A549 (cell line): ENCODE results near the gene NXT2. TPM values are rescaled to one million over a fixed set of nuclear protein-coding genes. Genes with fewer than 3 reads are reported as not detected.
A peak's percentile ranks its signal among the peaks of the same experiment; 100 is the strongest.

Source experiments
- ATAC-seq, 2 experiments: fragments of 200-7000 bp in 1 of 2; fragments of >200 bp in 1 of 2; cut with Nextera tagmentation in 1 of 2; cut with Tn5 transposase in 1 of 2; 3 replicates each; pipeline versions ENCODE4 v1.8.0 to v1.9.1; 2018 to 2020; ENCODE audit warnings: mild to moderate bottlenecking in 1 of 2, moderate library complexity in 1 of 2
- CTCF ChIA-PET: fragments of 300-600 bp; sonication (Branson Sonifier 250); formaldehyde crosslinking; extraction: SDS; loops from one replicate; lab custom pipeline; 2021; ENCODE audit warnings: antibody characterized with exemption, inconsistent platforms; lab: Yijun Ruan, JAX
- POLR2A ChIA-PET: fragments of 350-600 bp; formaldehyde crosslinking; extraction: SDS; loops from one replicate; lab custom pipeline; 2021; ENCODE audit warnings: antibody characterized with exemption, inconsistent platforms; lab: Yijun Ruan, JAX
- DNase-seq, 2 experiments: peaks; one replicate each; pipeline versions ENCODE4 v3.0.0 to v3.0.0-alpha.2; 2011 to 2016; ENCODE audit warnings: low read depth in 1 of 2, low spot score in 1 of 2
- FAIRE-seq: peaks from 2 replicates; lab custom pipeline; 2011; peaks lifted over from hg19 to GRCh38; lab: Jason Lieb, UNC
- H3K27ac ChIP-seq, 2 experiments: fragments of >200 bp; sonication (Bioruptor Twin); formaldehyde crosslinking; 3 replicates each; pipeline ENCODE4 v1.5.1; 2016 to 2017
- H3K4me1 ChIP-seq: fragments of >200 bp; sonication (Bioruptor Twin); formaldehyde crosslinking; 3 replicates; pipeline ENCODE4 v1.6.1; 2016
- H3K4me2 ChIP-seq: fragments of >200 bp; sonication (Bioruptor Twin); formaldehyde crosslinking; 3 replicates; pipeline ENCODE4 v1.6.1; 2016
- H3K4me3 ChIP-seq: fragments of >200 bp; sonication (Bioruptor Twin); formaldehyde crosslinking; 3 replicates; pipeline ENCODE4 v1.5.1; 2016
- H3K9me3 ChIP-seq: fragments of >200 bp; sonication (Bioruptor Twin); formaldehyde crosslinking; 3 replicates; pipeline ENCODE4 v1.6.1; 2016
- CHD2 ChIP-seq: fragments of 150-350 bp; IDR thresholded peaks from 2 replicates; pipeline ENCODE4 v1.6.1; 2014; ENCODE audit warnings: low read length; ENCODE audit not compliant: partially characterized antibody
- EHMT2 ChIP-seq: fragments of 200-600 bp; sonication (generic); IDR thresholded peaks from 2 replicates; pipeline ENCODE4 v1.6.1; 2016; ENCODE audit warnings: antibody characterized with exemption, low read depth, mild to moderate bottlenecking, moderate library complexity
- ESRRA ChIP-seq: fragments of 150-350 bp; IDR thresholded peaks from 2 replicates; pipeline ENCODE4 v1.6.1; 2014; ENCODE audit warnings: mild to moderate bottlenecking, low read length, borderline replicate concordance
- FOSL2 ChIP-seq, 2 experiments: fragments of 450-650 bp in 1 of 2; fragments of >200 bp in 1 of 2; sonication (Bioruptor Twin) in 1 of 2; formaldehyde crosslinking; IDR thresholded peaks; 2 replicates each; pipeline versions ENCODE4 v1.5.0 to v1.6.1; 2016 to 2020; ENCODE audit warnings: mild to moderate bottlenecking in 1 of 2, moderate library complexity in 1 of 2
- HEYL ChIP-seq: fragments of 250-450 bp; sonication (Bioruptor Pico); IDR thresholded peaks from 2 replicates; pipeline ENCODE4 v1.8.0; 2021; ENCODE audit warnings: mild to moderate bottlenecking, moderate library complexity
- HMGXB4 ChIP-seq: fragments of 250-450 bp; sonication (Bioruptor Pico); IDR thresholded peaks from 2 replicates; pipeline ENCODE4 v1.5.0; 2021; ENCODE audit warnings: mild to moderate bottlenecking, moderate library complexity, borderline replicate concordance
- JUN ChIP-seq, 2 experiments: fragments of >200 bp; sonication (Bioruptor Twin); formaldehyde crosslinking; IDR thresholded peaks; 2 replicates in 1 of 2; 3 replicates in 1 of 2; pipeline ENCODE4 v1.6.1; 2016 to 2017
- JUNB ChIP-seq: fragments of >200 bp; sonication (Bioruptor Twin); formaldehyde crosslinking; IDR thresholded peaks from 2 replicates; pipeline ENCODE4 v1.6.1; 2016
- KDM1A ChIP-seq: fragments of 200-600 bp; sonication (generic); IDR thresholded peaks from 2 replicates; pipeline ENCODE4 v1.6.1; 2016; ENCODE audit warnings: low read depth, mild to moderate bottlenecking
- MAX ChIP-seq: IDR thresholded peaks from 2 replicates; pipeline ENCODE4 v1.6.1; 2012
- NFE2L2 ChIP-seq: fragments of 150-350 bp; conservative IDR thresholded peaks from 2 replicates; pipeline ENCODE4 v1.6.1; 2014; ENCODE audit warnings: low read length
- POLR2AphosphoS2 ChIP-seq: conservative IDR thresholded peaks from 2 replicates; pipeline ENCODE4 v1.6.1; 2012; ENCODE audit warnings: low read length, improper control_type of control experiment, inconsistent platforms
- RAD21 ChIP-seq, 2 experiments: fragments of >200 bp in 1 of 2; sonication (Bioruptor Twin) in 1 of 2; formaldehyde crosslinking in 1 of 2; IDR thresholded peaks in 1 of 2; conservative IDR thresholded peaks in 1 of 2; 2 replicates in 1 of 2; 3 replicates in 1 of 2; pipeline ENCODE4 v1.6.1; 2012 to 2018; ENCODE audit warnings: inconsistent platforms in 1 of 2
- REST ChIP-seq: fragments of 200-600 bp; sonication (generic); IDR thresholded peaks from 2 replicates; pipeline ENCODE4 v1.6.1; 2016; ENCODE audit warnings: antibody characterized with exemption, mild to moderate bottlenecking, moderate library complexity
- SREBF2 ChIP-seq: fragments of 450-650 bp; IDR thresholded peaks from 2 replicates; pipeline ENCODE4 v1.6.1; 2014; ENCODE audit warnings: mild to moderate bottlenecking, moderate library complexity
- ZC3H11A ChIP-seq: fragments of 450-650 bp; IDR thresholded peaks from 2 replicates; pipeline ENCODE4 v1.6.1; 2014; ENCODE audit warnings: antibody characterized with exemption, mild to moderate bottlenecking
- ZFP36 ChIP-seq: fragments of 450-650 bp; IDR thresholded peaks from 2 replicates; pipeline ENCODE4 v1.6.1; 2014; ENCODE audit warnings: borderline replicate concordance; ENCODE audit not compliant: partially characterized antibody
- ZNF302 ChIP-seq: fragments of 250-450 bp; sonication (Bioruptor Pico); IDR thresholded peaks from 2 replicates; pipeline ENCODE4 v1.9.0; 2021; ENCODE audit warnings: inconsistent platforms, mild to moderate bottlenecking, moderate library complexity
- ZSCAN20 ChIP-seq: fragments of 250-450 bp; sonication (Bioruptor Pico); IDR thresholded peaks from 2 replicates; pipeline ENCODE4 v1.8.0; 2022; ENCODE audit warnings: mild to moderate bottlenecking, moderate library complexity
- WGBS: methylation state at CpG from one replicate; pipeline ENCODE4 v1.1.6; 2017; ENCODE audit errors: missing lambda C conversion rate; 5-methylcytosine and 5-hydroxymethylcytosine counted together
- polyA plus RNA-seq, 4 experiments: library from polyadenylated mRNA; depleted of rRNA in 3 of 4; stranded (reverse); fragments of >200 nt; fragmentation: RNase III in 1 of 4; extraction: RNeasy Plus Mini Kit Qiagen cat#74134 plus additional on column Dnase treatment in 1 of 4; gene quantifications; 2 replicates in 3 of 4; 3 replicates in 1 of 4; pipeline ENCODE4 v1.2.3, GENCODE V29; 2011 to 2017
- TF ChIP-seq, protein P1 (sequence below): fragments of 450-650 bp; IDR thresholded peaks from 2 replicates; pipeline ENCODE4 v1.6.1; 2014; ENCODE audit warnings: antibody characterized with exemption
- TF ChIP-seq, protein P2 (sequence below): fragments of 150-350 bp; IDR thresholded peaks from 2 replicates; pipeline ENCODE4 v1.6.1; 2014; ENCODE audit warnings: low read depth, mild to moderate bottlenecking, low read length

NXT2 gene
- polyA plus RNA-seq, 2 of the 4 experiments (the other 2 are of a cell fraction): 14.3 to 22.0 TPM

DNA sequence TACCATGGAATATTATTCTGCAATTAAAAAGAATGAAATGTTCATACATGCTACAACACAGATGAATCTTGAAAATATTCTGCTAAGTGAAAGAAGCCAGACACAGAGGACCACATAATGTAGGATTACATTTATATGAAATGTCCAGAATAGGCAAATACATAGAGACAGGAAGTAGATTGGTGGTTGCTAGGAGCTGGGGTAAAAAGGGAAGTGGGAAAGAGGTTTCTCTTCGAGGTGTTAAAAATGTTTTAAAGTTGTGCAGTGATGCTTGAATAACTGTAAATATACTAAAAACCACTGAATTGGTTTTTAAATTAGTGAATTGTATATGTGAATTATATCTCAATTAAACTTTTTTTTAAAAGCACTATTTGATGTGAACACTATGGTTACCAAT lies 3.6 kb upstream of the NXT2 start:
- POLR2A ChIA-PET: no interaction called here
- WGBS: 5% methylated on average over 1 of the region's 1 CpG
- H3K4me2 ChIP-seq: no peak overlapping the region
- no peaks in the 10 kb centered on the region for H3K4me1 ChIP-seq
- no peak for FAIRE-seq
- TF ChIP-seq JUNB (no peak), ZC3H11A (no peak), ZNF302 (CRISPR knock-in tag) (no peak), SREBF2 (no peak), REST (no peak), NFE2L2 (no peak), HMGXB4 (CRISPR knock-in tag) (no peak), JUN (IDR thresholded peaks at IDR 0.05) (no peak), ESRRA (no peak), KDM1A (no peak), ZFP36 (no peak), EHMT2 (no peak), POLR2AphosphoS2 (no peak), CHD2 (no peak)
- TF ChIP-seq, protein P1, sequence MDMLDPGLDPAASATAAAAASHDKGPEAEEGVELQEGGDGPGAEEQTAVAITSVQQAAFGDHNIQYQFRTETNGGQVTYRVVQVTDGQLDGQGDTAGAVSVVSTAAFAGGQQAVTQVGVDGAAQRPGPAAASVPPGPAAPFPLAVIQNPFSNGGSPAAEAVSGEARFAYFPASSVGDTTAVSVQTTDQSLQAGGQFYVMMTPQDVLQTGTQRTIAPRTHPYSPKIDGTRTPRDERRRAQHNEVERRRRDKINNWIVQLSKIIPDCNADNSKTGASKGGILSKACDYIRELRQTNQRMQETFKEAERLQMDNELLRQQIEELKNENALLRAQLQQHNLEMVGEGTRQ: no peak
- CTCF ChIA-PET: no interaction called here
- DNase-seq: no peak
- no peak overlapping the region for H3K4me3 ChIP-seq
- no peak for ATAC-seq
- H3K27ac ChIP-seq: no peak overlapping the region
- H3K9me3 ChIP-seq: no peaks in the 10 kb centered on the region

- H3K9me3 ChIP-seq: no peaks in the 10 kb centered on the region
- H3K4me2 ChIP-seq: no peak overlapping the region
- CTCF ChIA-PET: no interaction called here
- POLR2A ChIA-PET: no interaction called here
- DNase-seq (no peak), FAIRE-seq (no peak), ATAC-seq (no peak)
- TF ChIP-seq HEYL (CRISPR knock-in tag) (no peak), MAX (no peak), ZSCAN20 (CRISPR knock-in tag) (no peak), RAD21 (conservative IDR thresholded peaks at IDR 0.05 in 1 of 2, IDR thresholded peaks at IDR 0.05 in 1 of 2) (no peak), FOSL2 (IDR thresholded peaks at IDR 0.05) (no peak), FOSL2 (CRISPR knock-in tag; IDR thresholded peaks at IDR 0.05) (peak; percentile 41; the same call in 1 of the 2 replicates)
- TF ChIP-seq, protein P2, sequence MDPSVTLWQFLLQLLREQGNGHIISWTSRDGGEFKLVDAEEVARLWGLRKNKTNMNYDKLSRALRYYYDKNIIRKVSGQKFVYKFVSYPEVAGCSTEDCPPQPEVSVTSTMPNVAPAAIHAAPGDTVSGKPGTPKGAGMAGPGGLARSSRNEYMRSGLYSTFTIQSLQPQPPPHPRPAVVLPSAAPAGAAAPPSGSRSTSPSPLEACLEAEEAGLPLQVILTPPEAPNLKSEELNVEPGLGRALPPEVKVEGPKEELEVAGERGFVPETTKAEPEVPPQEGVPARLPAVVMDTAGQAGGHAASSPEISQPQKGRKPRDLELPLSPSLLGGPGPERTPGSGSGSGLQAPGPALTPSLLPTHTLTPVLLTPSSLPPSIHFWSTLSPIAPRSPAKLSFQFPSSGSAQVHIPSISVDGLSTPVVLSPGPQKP: no peak
- no peak overlapping the region for H3K4me3 ChIP-seq
- 25% methylated on average over 2 of the region's 2 CpGs for WGBS
- H3K27ac ChIP-seq: no peak overlapping the region
- H3K4me1 ChIP-seq: no peaks in the 10 kb centered on the region
These were observed 3.0 kb upstream of the NXT2 start for GRCh38 chrX:109533631-109534030.
